GM23338 (cell line): Measurements from ENCODE around the gene TRAPPC3L. TPM values are rescaled to one million over a fixed set of nuclear protein-coding genes. Genes with fewer than 3 reads are reported as not detected.

Experiments used
- ATAC-seq: fragments of 200-7000 bp; cut with Tn5 transposase; 3 replicates; pipeline ENCODE4 v1.9.1; 2020
- DNase-seq: peaks from one replicate; pipeline ENCODE4 v3.0.0-alpha.2; 2015; ENCODE audit warnings: low spot score
- H2AFZ ChIP-seq: fragments of 200-600 bp; sonication (generic); 2 replicates; pipeline ENCODE4 v1.8.0; 2016; ENCODE audit warnings: antibody characterized with exemption, mild to moderate bottlenecking, moderate library complexity
- H3F3A ChIP-seq: fragments of 200-600 bp; sonication (generic); replicated peaks from 2 replicates; pipeline ENCODE4 v1.8.0; 2017; ENCODE audit warnings: antibody characterized with exemption, mixed run types, low read depth
- H3K27ac ChIP-seq: fragments of 200-600 bp; sonication (generic); 2 replicates; pipeline ENCODE4 v1.6.1; 2016; ENCODE audit warnings: low read depth
- H3K27me3 ChIP-seq: fragments of 200-600 bp; sonication (generic); 2 replicates; pipeline ENCODE4 v1.8.0; 2016; ENCODE audit warnings: mild to moderate bottlenecking, mixed run types, moderate library complexity; ENCODE audit not compliant: insufficient read depth
- H3K36me3 ChIP-seq: fragments of 200-600 bp; sonication (generic); 2 replicates; pipeline ENCODE4 v1.8.0; 2016; ENCODE audit warnings: mild to moderate bottlenecking; ENCODE audit not compliant: insufficient read depth
- H3K4me1 ChIP-seq: fragments of 200-600 bp; sonication (generic); 2 replicates; pipeline ENCODE4 v1.8.0; 2016; ENCODE audit warnings: mild to moderate bottlenecking, moderate library complexity; ENCODE audit not compliant: insufficient read depth
- H3K4me2 ChIP-seq: fragments of 200-600 bp; sonication (generic); 2 replicates; pipeline ENCODE4 v1.7.1; 2017; ENCODE audit warnings: mixed run types
- H3K4me3 ChIP-seq: fragments of 200-600 bp; sonication (generic); 2 replicates; pipeline ENCODE4 v1.6.1; 2016; ENCODE audit warnings: mixed run types
- H3K79me2 ChIP-seq: fragments of 200-600 bp; sonication (generic); replicated peaks from 2 replicates; pipeline ENCODE4 v1.8.0; 2017; ENCODE audit warnings: mild to moderate bottlenecking; ENCODE audit not compliant: insufficient read depth
- H3K9me2 ChIP-seq: fragments of 200-600 bp; sonication (generic); 2 replicates; pipeline ENCODE4 v1.8.0; 2017; ENCODE audit not compliant: insufficient read depth
- H4K20me1 ChIP-seq: fragments of 200-600 bp; sonication (generic); replicated peaks from 2 replicates; pipeline ENCODE4 v1.8.0; 2017; ENCODE audit warnings: mild to moderate bottlenecking; ENCODE audit not compliant: insufficient read depth
- H3K27ac Mint-ChIP-seq: 2 replicates; pipeline ENCODE4 v1.8.0; 2020; ENCODE audit warnings: inconsistent platforms, mild to moderate bottlenecking, moderate library complexity, mixed read lengths
- H3K27me3 Mint-ChIP-seq: 3 replicates; pipeline ENCODE4 v1.8.0; 2022; ENCODE audit warnings: low read depth, mild to moderate bottlenecking, moderate library complexity, mixed read lengths, inconsistent platforms; ENCODE audit not compliant: insufficient read depth, poor library complexity
- H3K36me3 Mint-ChIP-seq: 3 replicates; pipeline ENCODE4 v1.8.0; 2021; ENCODE audit warnings: low read depth, mild to moderate bottlenecking, inconsistent platforms, moderate library complexity, mixed read lengths
- H3K4me1 Mint-ChIP-seq: 3 replicates; pipeline ENCODE4 v1.8.0; 2020; ENCODE audit warnings: mild to moderate bottlenecking, inconsistent platforms, mixed read lengths
- H3K4me3 Mint-ChIP-seq: 3 replicates; pipeline ENCODE4 v1.8.0; 2021; ENCODE audit warnings: moderate library complexity, mild to moderate bottlenecking, inconsistent platforms, mixed read lengths
- H3K9me3 Mint-ChIP-seq: 3 replicates; pipeline ENCODE4 v1.8.0; 2020; ENCODE audit warnings: moderate library complexity, mild to moderate bottlenecking, inconsistent platforms, mixed read lengths
- CTCF ChIP-seq, 2 experiments: fragments of 200-600 bp in 1 of 2; sonication (generic) in 1 of 2; conservative IDR thresholded peaks; 2 replicates each; pipeline versions ENCODE4 v1.5.1 to v1.6.1; 2016 to 2017; ENCODE audit warnings: antibody characterized with exemption in 2 of 2, low read depth in 2 of 2, mild to moderate bottlenecking in 2 of 2, moderate library complexity in 1 of 2
- ETS1 ChIP-seq: IDR thresholded peaks from 2 replicates; pipeline ENCODE4 v1.6.1; 2016; ENCODE audit warnings: antibody characterized with exemption
- ZNF114 ChIP-seq: fragments of 250-450 bp; sonication (Bioruptor Pico); IDR thresholded peaks from 2 replicates; pipeline ENCODE4 v1.5.0; 2020; ENCODE audit warnings: mild to moderate bottlenecking, moderate library complexity
- ZNF462 ChIP-seq: fragments of 250-450 bp; sonication (Bioruptor Pico); IDR thresholded peaks from 2 replicates; pipeline ENCODE4 v1.5.0; 2020; ENCODE audit warnings: mild to moderate bottlenecking, moderate library complexity
- polyA plus RNA-seq: library from polyadenylated mRNA; unstranded; fragments of >200 nt; fragmentation: Nextera tagmentation; extraction: Ambion mirVana; gene quantifications from 2 replicates; pipeline ENCODE4 v1.2.1, GENCODE V29; 2016
- total RNA-seq: library from RNA; depleted of rRNA; stranded (reverse); fragments of >200 nt; shearing (Covaris generic); gene quantifications from 2 replicates; pipeline ENCODE4 v1.2.3, GENCODE V29; 2014

Gene TRAPPC3L
- total and polyA plus RNA-seq, 2 experiments from 2014 or later: not detected

GRCh38 chr6:116535109-116535508, 10.4 kb downstream of the TRAPPC3L start:
- Mint-ChIP-seq H3K36me3 (no peaks in the 10 kb centered on the region), H3K4me1 (peaks cover 26% of the 10 kb centered on the region), H3K27ac (no peak overlapping the region), H3K27me3 (peaks cover 5% of the 10 kb centered on the region), H3K9me3 (no peaks in the 10 kb centered on the region), H3K4me3 (no peak overlapping the region)
- Histone ChIP-seq H3K79me2 (no peaks in the 10 kb centered on the region), H3K27me3 (no peaks in the 10 kb centered on the region), H3K4me2 (no peak overlapping the region), H3K27ac (no peak overlapping the region), H3K36me3 (no peaks in the 10 kb centered on the region), H2AFZ (no peak overlapping the region), H3K4me3 (no peak overlapping the region), H3F3A (no peaks in the 10 kb centered on the region), H3K4me1 (peaks cover 25% of the 10 kb centered on the region), H4K20me1 (no peaks in the 10 kb centered on the region), H3K9me2 (no peaks in the 10 kb centered on the region)
- no peak for ATAC-seq
- no peak for TF ChIP-seq ZNF114
- no peak for DNase-seq

- H3K9me2 ChIP-seq: no peaks in the 10 kb centered on the region
- Mint-ChIP-seq H3K27me3 (peaks cover 5% of the 10 kb centered on the region), H3K36me3 (no peaks in the 10 kb centered on the region), H3K4me1 (peaks cover 42% of the 10 kb centered on the region), H3K4me3 (no peak overlapping the region), H3K9me3 (no peaks in the 10 kb centered on the region), H3K27ac (no peak overlapping the region)
- no peaks in the 10 kb centered on the region for H3K79me2 ChIP-seq
- DNase-seq (peak; percentile 53), ATAC-seq (peak; percentile 77)
- no peaks in the 10 kb centered on the region for H4K20me1 ChIP-seq
- H3K27me3 ChIP-seq: no peaks in the 10 kb centered on the region
- TF ChIP-seq CTCF (conservative IDR thresholded peaks at IDR 0.05; ENCODE audit: low read depth in 2 of 2): peak; percentile 9 to 65; a peak in 2 of 4 replicates
- TF ChIP-seq ETS1: no peak
- TF ChIP-seq ZNF462 (CRISPR knock-in tag): peak; percentile 85
- H3K27ac ChIP-seq: no peak overlapping the region
- no peaks in the 10 kb centered on the region for H3K36me3 ChIP-seq
- H3K4me1 ChIP-seq: peaks cover 42% of the 10 kb centered on the region
- no peaks in the 10 kb centered on the region for H3F3A ChIP-seq
- no peak overlapping the region for H3K4me2 ChIP-seq
- H3K4me3 ChIP-seq: no peak overlapping the region
- H2AFZ ChIP-seq: peak overlapping the region; percentile 84
Observed at GRCh38 chr6:116533233-116533957, 12.1 kb downstream of the TRAPPC3L start.
